GM23248 (cell line): ENCODE measurements around the gene CSMD2. TPM values are rescaled to one million over a fixed set of nuclear protein-coding genes. Genes with fewer than 3 reads are reported as not detected.

Experiments
- DNase-seq: peaks from one replicate; pipeline ENCODE4 v3.0.0-alpha.2; 2015
- H2AFZ ChIP-seq: fragments of 200-600 bp; sonication (generic); 2 replicates; pipeline ENCODE4 v1.6.1; 2016; ENCODE audit warnings: antibody characterized with exemption
- H3F3A ChIP-seq: fragments of 200-600 bp; sonication (generic); 2 replicates; pipeline ENCODE4 v1.6.1; 2016; ENCODE audit warnings: mild to moderate bottlenecking, antibody characterized with exemption, mixed run types; ENCODE audit not compliant: insufficient read depth
- H3K27ac ChIP-seq: fragments of 200-600 bp; sonication (generic); 2 replicates; pipeline ENCODE4 v1.5.1; 2016; ENCODE audit warnings: mild to moderate bottlenecking
- H3K27me3 ChIP-seq: fragments of 200-600 bp; sonication (generic); replicated peaks from 2 replicates; pipeline ENCODE4 v1.6.1; 2016; ENCODE audit warnings: mild to moderate bottlenecking; ENCODE audit not compliant: insufficient read depth
- H3K36me3 ChIP-seq: fragments of 200-600 bp; sonication (generic); 2 replicates; pipeline ENCODE4 v1.6.1; 2016; ENCODE audit warnings: low read depth, mild to moderate bottlenecking
- H3K4me1 ChIP-seq: fragments of 200-600 bp; sonication (generic); 2 replicates; pipeline ENCODE4 v1.6.1; 2016; ENCODE audit warnings: mild to moderate bottlenecking; ENCODE audit not compliant: insufficient read depth
- H3K4me2 ChIP-seq: fragments of 200-600 bp; sonication (generic); one replicate; pipeline ENCODE4 v1.6.1; 2016; ENCODE audit warnings: mild to moderate bottlenecking; ENCODE audit not compliant: unreplicated experiment
- H3K4me3 ChIP-seq: fragments of 200-600 bp; sonication (generic); 2 replicates; pipeline ENCODE4 v1.5.1; 2016; ENCODE audit warnings: mild to moderate bottlenecking
- H3K79me2 ChIP-seq: fragments of 200-600 bp; sonication (generic); 2 replicates; pipeline ENCODE4 v1.6.1; 2016; ENCODE audit warnings: mild to moderate bottlenecking; ENCODE audit not compliant: insufficient read depth
- H3K9ac ChIP-seq: fragments of 200-600 bp; sonication (generic); 2 replicates; pipeline ENCODE4 v1.6.1; 2016; ENCODE audit warnings: mild to moderate bottlenecking
- H3K9me2 ChIP-seq: fragments of 200-600 bp; sonication (generic); 2 replicates; pipeline ENCODE4 v1.6.1; 2016; ENCODE audit warnings: mixed run types, mild to moderate bottlenecking, moderate library complexity; ENCODE audit not compliant: insufficient read depth
- H3K9me3 ChIP-seq: fragments of 200-600 bp; sonication (generic); one replicate; pipeline ENCODE4 v1.6.1; 2017; ENCODE audit warnings: low read depth
- H4K20me1 ChIP-seq: fragments of 200-600 bp; sonication (generic); 2 replicates; pipeline ENCODE4 v1.6.0; 2016; ENCODE audit not compliant: insufficient read depth
- EZH2 ChIP-seq: fragments of 200-600 bp; sonication (generic); IDR thresholded peaks from 2 replicates; pipeline ENCODE4 v1.6.1; 2018; ENCODE audit warnings: antibody characterized with exemption, mild to moderate bottlenecking; ENCODE audit not compliant: insufficient read depth, poor library complexity, severe bottlenecking
- EZH2phosphoT487 ChIP-seq: fragments of 200-600 bp; sonication (generic); IDR thresholded peaks from 2 replicates; pipeline ENCODE4 v1.6.1; 2018; ENCODE audit warnings: antibody characterized with exemption, moderate library complexity, mild to moderate bottlenecking, low read depth; ENCODE audit not compliant: insufficient read depth
- WGBS, 2 experiments: methylation state at CpG; one replicate each; pipeline ENCODE4 v1.1.6; 2015 to 2017; ENCODE audit warnings: low lambda C conversion rate in 2 of 2, low coverage in 1 of 2; ENCODE audit errors: missing lambda C conversion rate in 2 of 2; 5-methylcytosine and 5-hydroxymethylcytosine counted together
- in situ Hi-C: fragments of 300-500 bp; cut with MboI; formaldehyde crosslinking; loops from 2 replicates; pipeline ENCODE4 v1.15.0; 2020
- polyA plus RNA-seq: library from polyadenylated mRNA; unstranded; fragments of >200 nt; fragmentation: Nextera tagmentation; extraction: Ambion mirVana; gene quantifications from 2 replicates; pipeline ENCODE4 v1.2.1, GENCODE V29; 2016
- total RNA-seq: library from RNA; depleted of rRNA; stranded (reverse); fragments of >200 nt; shearing (Covaris generic); gene quantifications from 2 replicates; pipeline ENCODE4 v1.2.3, GENCODE V29; 2014

CSMD2 gene
- total and polyA plus RNA-seq, 2 experiments from 2014 or later: 4.5 to 7.1 TPM

DNA sequence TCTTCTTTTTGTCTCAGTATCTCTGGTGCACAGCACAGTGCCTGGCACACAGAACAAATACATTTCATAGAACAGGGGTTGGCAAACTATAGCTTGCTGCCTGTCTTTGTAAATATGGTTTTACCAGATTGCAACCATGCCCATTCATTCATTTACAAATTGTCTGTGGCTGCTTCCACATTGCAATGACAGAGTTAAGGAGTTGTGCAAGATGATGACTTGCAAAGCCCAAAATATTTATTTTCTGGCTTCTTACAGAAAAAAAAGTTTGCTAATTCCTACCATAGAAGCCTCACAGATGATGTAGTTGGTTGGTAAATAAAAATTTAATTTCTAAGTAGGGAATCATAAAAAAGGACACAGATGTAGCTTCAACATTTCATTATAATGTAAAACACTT, 312.3 kb downstream of the CSMD2 start:
- Histone ChIP-seq H3K9me2 (no peaks in the 10 kb centered on the region), H3K79me2 (peaks cover 5% of the 10 kb centered on the region; the same call in 1 of the 2 replicates), H3K9me3 (no peaks in the 10 kb centered on the region), H3K27ac (peak overlapping the region; percentile 46), H2AFZ (no peak overlapping the region), H3K9ac (no peak overlapping the region), H3K36me3 (no peaks in the 10 kb centered on the region), H3K4me2 (no peak overlapping the region), H3F3A (peaks cover 14% of the 10 kb centered on the region; the same call in 1 of the 2 replicates), H3K27me3 (no peaks in the 10 kb centered on the region), H4K20me1 (0 out of 2 replicates have a peak, but pooled peaks cover 5% of the 10 kb centered on the region), H3K4me3 (no peak overlapping the region), H3K4me1 (peaks cover 16% of the 10 kb centered on the region)
- peak; percentile 86 for DNase-seq
- TF ChIP-seq EZH2phosphoT487 (no peak), EZH2 (no peak)
- in situ Hi-C loops: no loop called here

DNA sequence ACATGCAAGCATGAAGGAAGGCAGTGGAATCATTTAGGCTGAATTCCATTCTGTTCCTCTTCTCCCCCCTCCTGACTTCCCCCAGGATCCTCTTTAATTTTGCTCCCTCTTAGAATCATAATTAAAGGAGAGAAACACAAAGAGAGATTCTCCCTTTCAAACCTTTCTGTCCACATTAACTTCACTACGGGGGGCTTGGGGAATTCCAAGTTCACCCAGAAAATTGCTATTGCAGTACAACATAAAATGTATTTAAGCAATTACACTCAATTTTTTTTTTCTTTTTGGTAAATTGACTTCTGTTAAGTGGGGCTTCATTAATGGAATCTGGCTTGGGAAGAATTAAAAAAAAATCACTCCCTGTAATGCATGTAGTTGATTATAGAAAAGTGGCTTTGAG, 314.5 kb downstream of the CSMD2 start:
- Histone ChIP-seq H3K79me2 (peaks cover 5% of the 10 kb centered on the region; the same call in 1 of the 2 replicates), H3K4me3 (no peak overlapping the region), H3K9ac (no peak overlapping the region), H3K9me3 (no peaks in the 10 kb centered on the region), H3K27me3 (no peaks in the 10 kb centered on the region), H3F3A (peaks cover 14% of the 10 kb centered on the region; the same call in 1 of the 2 replicates), H3K36me3 (no peaks in the 10 kb centered on the region), H4K20me1 (0 out of 2 replicates have a peak, but pooled peaks cover 5% of the 10 kb centered on the region), H3K9me2 (no peaks in the 10 kb centered on the region), H3K4me1 (peaks cover 16% of the 10 kb centered on the region), H2AFZ (no peak overlapping the region), H3K27ac (no peak overlapping the region), H3K4me2 (no peak overlapping the region)
- in situ Hi-C loops: no loop called here
- 96 to 98% methylated on average over 1 of the region's 1 CpG for WGBS, 2 experiments
- DNase-seq: no peak
- TF ChIP-seq EZH2 (no peak), EZH2phosphoT487 (no peak)

DNA sequence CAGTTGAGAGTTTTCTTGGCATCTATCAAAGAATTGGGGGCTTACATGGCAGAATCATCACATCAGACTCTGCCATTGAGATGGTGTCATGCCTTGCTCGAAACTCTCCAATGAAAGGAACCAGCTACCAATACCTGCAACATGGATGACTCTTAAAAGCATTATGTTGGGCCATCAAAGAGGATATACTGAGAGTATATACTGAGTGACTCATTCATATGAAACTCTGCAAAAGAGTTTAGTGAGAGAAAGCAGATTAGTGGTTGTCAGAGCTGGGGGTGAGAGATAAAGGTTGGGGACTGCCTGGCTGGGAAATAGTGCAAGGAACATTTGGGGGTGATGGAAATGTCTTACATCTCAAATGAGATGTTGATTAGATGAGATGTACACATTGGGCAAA, 315.8 kb downstream of the CSMD2 start:
- Histone ChIP-seq H3K36me3 (no peaks in the 10 kb centered on the region), H3K9ac (no peak overlapping the region), H3K4me1 (peaks cover 16% of the 10 kb centered on the region), H3K9me2 (no peaks in the 10 kb centered on the region), H3K4me2 (no peak overlapping the region), H3F3A (peaks cover 14% of the 10 kb centered on the region; the same call in 1 of the 2 replicates), H3K27ac (no peak overlapping the region), H3K27me3 (no peaks in the 10 kb centered on the region), H3K9me3 (no peaks in the 10 kb centered on the region), H4K20me1 (0 out of 2 replicates have a peak, but pooled peaks cover 5% of the 10 kb centered on the region), H3K79me2 (0 out of 2 replicates have a peak, but pooled peaks cover 5% of the 10 kb centered on the region), H3K4me3 (no peak overlapping the region), H2AFZ (no peak overlapping the region)
- no peak for TF ChIP-seq EZH2
- TF ChIP-seq EZH2phosphoT487: no peak
- in situ Hi-C loops: no loop called here
- peak; percentile 37 for DNase-seq
- 97 to 100% methylated on average over 1 of the region's 1 CpG for WGBS, 2 experiments

DNA sequence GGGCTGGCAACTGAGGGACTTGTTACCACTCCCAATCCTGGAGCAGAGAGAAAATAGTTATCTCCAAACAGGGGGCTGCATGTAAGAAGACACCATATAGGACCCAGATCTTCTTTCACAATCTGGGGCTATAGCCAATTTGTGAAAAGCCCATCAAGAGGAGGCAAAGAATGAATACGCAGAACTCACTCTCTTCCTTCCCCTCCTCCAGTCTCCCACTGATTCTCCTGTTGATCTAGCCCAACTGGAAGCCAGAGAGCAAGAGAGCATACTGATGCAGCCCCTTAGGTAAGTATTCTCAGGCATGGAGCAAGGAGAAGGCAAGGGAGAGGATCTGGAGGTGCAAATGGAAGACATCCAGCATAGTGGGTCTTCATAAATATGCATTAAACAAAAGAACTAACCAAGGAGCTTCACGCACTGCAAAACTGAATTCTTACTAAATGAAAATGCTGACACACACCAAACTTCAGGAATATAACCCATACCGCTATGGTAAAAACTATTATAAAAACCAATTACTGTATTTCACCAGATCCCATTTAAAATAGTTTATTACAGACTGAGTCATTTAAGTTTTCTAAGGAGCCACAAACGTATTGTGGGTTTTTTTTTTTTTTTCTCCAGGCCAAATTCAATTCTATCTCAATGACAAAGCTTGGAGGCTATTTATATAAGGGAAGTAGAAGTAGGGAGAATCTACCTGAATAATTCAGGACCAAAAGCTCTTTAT, 316.7 kb downstream of the CSMD2 start:
- Histone ChIP-seq H3F3A (peaks cover 14% of the 10 kb centered on the region; the same call in 1 of the 2 replicates), H3K79me2 (0 out of 2 replicates have a peak, but pooled peaks cover 5% of the 10 kb centered on the region), H3K4me2 (no peak overlapping the region), H4K20me1 (0 out of 2 replicates have a peak, but pooled peaks cover 5% of the 10 kb centered on the region), H3K27me3 (no peaks in the 10 kb centered on the region), H2AFZ (no peak overlapping the region), H3K9me2 (no peaks in the 10 kb centered on the region), H3K9ac (no peak overlapping the region), H3K4me1 (peaks cover 16% of the 10 kb centered on the region), H3K27ac (no peak overlapping the region), H3K9me3 (no peaks in the 10 kb centered on the region), H3K36me3 (no peaks in the 10 kb centered on the region), H3K4me3 (no peak overlapping the region)
- TF ChIP-seq EZH2: no peak
- no peak for TF ChIP-seq EZH2phosphoT487
- DNase-seq: peak; percentile 43
- in situ Hi-C loops: no loop called here
- 57 to 64% methylated on average over 4 of the region's 4 CpGs for WGBS, 2 experiments
